Esophagus squamous epithelium (tissue), 4 donors: ENCODE measurements around the gene RNASE13.

Experiments
- POLR2A ChIP-seq, 4 donors: fragments of 450-650 bp; IDR thresholded peaks; one replicate each; pipeline ENCODE4 v1.6.1; 2017; ENCODE audit warnings: antibody characterized with exemption in 4 of 4, mild to moderate bottlenecking in 4 of 4, moderate library complexity in 3 of 4
- TF ChIP-seq, protein P1 (sequence below), 6 experiments: fragments of 450-650 bp in 4 of 6; fragments of 200-600 bp in 2 of 6; sonication (generic) in 2 of 6; IDR thresholded peaks; one replicate each; pipeline ENCODE4 v1.5.1; 2016 to 2019; ENCODE audit warnings: antibody characterized with exemption in 6 of 6, mild to moderate bottlenecking in 4 of 6, moderate library complexity in 4 of 6

GRCh38 chr14:21072031-21072473 lies 37.4 kb upstream of the RNASE13 start:
- TF ChIP-seq, protein P1, sequence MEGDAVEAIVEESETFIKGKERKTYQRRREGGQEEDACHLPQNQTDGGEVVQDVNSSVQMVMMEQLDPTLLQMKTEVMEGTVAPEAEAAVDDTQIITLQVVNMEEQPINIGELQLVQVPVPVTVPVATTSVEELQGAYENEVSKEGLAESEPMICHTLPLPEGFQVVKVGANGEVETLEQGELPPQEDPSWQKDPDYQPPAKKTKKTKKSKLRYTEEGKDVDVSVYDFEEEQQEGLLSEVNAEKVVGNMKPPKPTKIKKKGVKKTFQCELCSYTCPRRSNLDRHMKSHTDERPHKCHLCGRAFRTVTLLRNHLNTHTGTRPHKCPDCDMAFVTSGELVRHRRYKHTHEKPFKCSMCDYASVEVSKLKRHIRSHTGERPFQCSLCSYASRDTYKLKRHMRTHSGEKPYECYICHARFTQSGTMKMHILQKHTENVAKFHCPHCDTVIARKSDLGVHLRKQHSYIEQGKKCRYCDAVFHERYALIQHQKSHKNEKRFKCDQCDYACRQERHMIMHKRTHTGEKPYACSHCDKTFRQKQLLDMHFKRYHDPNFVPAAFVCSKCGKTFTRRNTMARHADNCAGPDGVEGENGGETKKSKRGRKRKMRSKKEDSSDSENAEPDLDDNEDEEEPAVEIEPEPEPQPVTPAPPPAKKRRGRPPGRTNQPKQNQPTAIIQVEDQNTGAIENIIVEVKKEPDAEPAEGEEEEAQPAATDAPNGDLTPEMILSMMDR (IDR thresholded peaks at IDR 0.05): no peak
- TF ChIP-seq POLR2A (IDR thresholded peaks at IDR 0.05): no peak
